IPS-18c (cell line): ENCODE measurements around the gene POLR2F.

Source experiments
- H3K4me3 ChIP-seq: 2 replicates; pipeline ENCODE4 v1.7.0; 2013; ENCODE audit warnings: low read depth, mild to moderate bottlenecking, low read length, moderate library complexity; ENCODE audit not compliant: insufficient read depth
- H3K9me3 ChIP-seq: one replicate; pipeline ENCODE4 v1.6.1; 2013; ENCODE audit warnings: mild to moderate bottlenecking, low read length, moderate library complexity; ENCODE audit not compliant: control insufficient read depth, insufficient read depth

Gene POLR2F

GRCh38 chr22:37985751-37986281, 32.3 kb downstream of the POLR2F start:
- no peaks in the 10 kb centered on the region for H3K9me3 ChIP-seq
- H3K4me3 ChIP-seq, result no peak overlapping the region

- no peaks in the 10 kb centered on the region for H3K9me3 ChIP-seq
- H3K4me3 ChIP-seq, result no peak overlapping the region
Measured at GRCh38 chr22:37986371-37986770, 32.9 kb downstream of the POLR2F start.

GRCh38 chr22:37989146-37990045, 35.9 kb downstream of the POLR2F start:
- H3K4me3 ChIP-seq, result no peak overlapping the region
- no peaks in the 10 kb centered on the region for H3K9me3 ChIP-seq

- Histone ChIP-seq H3K4me3 (no peak overlapping the region), H3K9me3 (no peaks in the 10 kb centered on the region)
Measured at GRCh38 chr22:37990301-37990700, 36.8 kb downstream of the POLR2F start.

GRCh38 chr22:37990862-37991261, 37.4 kb downstream of the POLR2F start:
- H3K9me3 ChIP-seq, result no peaks in the 10 kb centered on the region
- H3K4me3 ChIP-seq, result no peak overlapping the region

GRCh38 chr22:37991731-37992442, 38.4 kb downstream of the POLR2F start:
- no peak overlapping the region for H3K4me3 ChIP-seq
- no peaks in the 10 kb centered on the region for H3K9me3 ChIP-seq

- no peak overlapping the region for H3K4me3 ChIP-seq
Measured at GRCh38 chr22:37994049-37994448, 40.5 kb downstream of the POLR2F start.

GRCh38 chr22:37994982-37995381, 41.5 kb downstream of the POLR2F start:
- Histone ChIP-seq H3K4me3 (no peak overlapping the region), H3K9me3 (no peaks in the 10 kb centered on the region)

More at GRCh38 chr22:37994049-37994448, 40.5 kb downstream of the POLR2F start:
- no peaks in the 10 kb centered on the region for H3K9me3 ChIP-seq

- Histone ChIP-seq H3K4me3 (no peak overlapping the region), H3K9me3 (no peaks in the 10 kb centered on the region)
Measured at GRCh38 chr22:37995460-37995859, 42.0 kb downstream of the POLR2F start.

GRCh38 chr22:37996079-37996478, 42.6 kb downstream of the POLR2F start:
- H3K4me3 ChIP-seq, result no peak overlapping the region
- no peaks in the 10 kb centered on the region for H3K9me3 ChIP-seq

GRCh38 chr22:37996515-37997246, 43.2 kb downstream of the POLR2F start:
- Histone ChIP-seq H3K9me3 (no peaks in the 10 kb centered on the region), H3K4me3 (no peak overlapping the region)

- Histone ChIP-seq H3K4me3 (no peak overlapping the region), H3K9me3 (no peaks in the 10 kb centered on the region)
Measured at GRCh38 chr22:37998543-37998942, 45.0 kb downstream of the POLR2F start.

- Histone ChIP-seq H3K9me3 (no peaks in the 10 kb centered on the region), H3K4me3 (no peak overlapping the region)
Measured at GRCh38 chr22:37999236-37999635, 45.7 kb downstream of the POLR2F start.

GRCh38 chr22:37999640-38000272, 46.3 kb downstream of the POLR2F start:
- Histone ChIP-seq H3K9me3 (no peaks in the 10 kb centered on the region), H3K4me3 (no peak overlapping the region)

GRCh38 chr22:38005943-38006342, 52.4 kb downstream of the POLR2F start:
- Histone ChIP-seq H3K4me3 (no peak overlapping the region), H3K9me3 (no peaks in the 10 kb centered on the region)

GRCh38 chr22:38006906-38007305, 53.4 kb downstream of the POLR2F start:
- no peaks in the 10 kb centered on the region for H3K9me3 ChIP-seq

GRCh38 chr22:38007330-38007902, 53.9 kb downstream of the POLR2F start:
- Histone ChIP-seq H3K9me3 (no peaks in the 10 kb centered on the region), H3K4me3 (no peak overlapping the region)

More at GRCh38 chr22:38006906-38007305, 53.4 kb downstream of the POLR2F start:
- H3K4me3 ChIP-seq, result no peak overlapping the region
